ENCODE measurements around the gene BDKRB2. TPM values are rescaled to one million over a fixed set of nuclear protein-coding genes. Genes with fewer than 3 reads are reported as not detected.
A peak's percentile ranks its signal among the peaks of the same experiment; 100 is the strongest.

The BDKRB2 gene
- total RNA-seq, 1 experiment from 2014 or later, result 0.15 TPM

- Histone ChIP-seq H2BK12ac (ENCODE audit: insufficient read length, low read depth, low read length) (no peak overlapping the region), H4K5ac (ENCODE audit: insufficient read length, low read depth, low read length) (no peak overlapping the region), H3K23me2 (ENCODE audit: insufficient read length, low read depth, low read length, poor library complexity, severe bottlenecking) (no peaks in the 10 kb centered on the region), H3K4me1 (ENCODE audit: insufficient read depth, low read length) (no peaks in the 10 kb centered on the region), H2BK120ac (ENCODE audit: low read depth, low read length, poor library complexity, severe bottlenecking) (no peak overlapping the region), H3K9ac (ENCODE audit: extremely low read depth, insufficient read length, low read length) (no peak overlapping the region), H3K79me2 (ENCODE audit: insufficient read depth, low read length) (no peaks in the 10 kb centered on the region), H3K14ac (ENCODE audit: insufficient read depth, low read length) (0 out of 2 replicates have a peak overlapping the region, but pooled peaks have one; percentile 31), H3K27me3 (ENCODE audit: insufficient read depth, low read length) (no peaks in the 10 kb centered on the region), H4K20me1 (ENCODE audit: control insufficient read depth, insufficient read depth, insufficient read length) (no peaks in the 10 kb centered on the region), H3K23ac (ENCODE audit: insufficient read length, low read depth, low read length) (no peak overlapping the region), H3K79me1 (ENCODE audit: insufficient read depth, low read depth, low read length, poor library complexity, severe bottlenecking) (no peaks in the 10 kb centered on the region), H2AK5ac (ENCODE audit: insufficient read length, low read length) (no peak overlapping the region), H3K9me3 (ENCODE audit: control insufficient read depth, low read depth, low read length) (no peaks in the 10 kb centered on the region), H3K4ac (ENCODE audit: low read depth, low read length) (no peak overlapping the region), H2AFZ (ENCODE audit: low read length) (no peak overlapping the region), H3K56ac (ENCODE audit: insufficient read length, low read depth, low read length) (no peak overlapping the region), H3K18ac (ENCODE audit: insufficient read length, low read depth, low read length) (no peak overlapping the region), H2BK20ac (ENCODE audit: low read depth, low read length, poor library complexity, severe bottlenecking) (no peak overlapping the region), H2BK5ac (ENCODE audit: insufficient read length, low read length) (no peak overlapping the region), H3T11ph (ENCODE audit: low read length) (no peak overlapping the region), H4K91ac (ENCODE audit: insufficient read length, low read depth, low read length) (no peak overlapping the region), H2BK15ac (ENCODE audit: low read depth, low read length) (no peak overlapping the region), H3K27ac (ENCODE audit: insufficient read length, low read depth, low read length) (no peak overlapping the region), H3K4me2 (ENCODE audit: insufficient read depth, insufficient read length, low read length) (no peak overlapping the region), H4K8ac (replicated peaks; ENCODE audit: insufficient read length, low read depth, low read length) (no peak overlapping the region)
- H3K4me3 Mint-ChIP-seq, result no peak overlapping the region
- no peaks in the 10 kb centered on the region for H3K9me3 Mint-ChIP-seq
- DNase-seq, result no peak
- H3K27me3 Mint-ChIP-seq (ENCODE audit: low read depth), result peaks cover 7% of the 10 kb centered on the region
- TF ChIP-seq CTCF (conservative IDR thresholded peaks at IDR 0.05), result no peak
- H3K4me1 Mint-ChIP-seq, result peaks cover 6 to 10% of the 10 kb centered on the region in 2 experiments; a peak in 3 of 4 replicates
- H3K27ac Mint-ChIP-seq, result peak overlapping the region in 1 of 3 experiments; percentile 3; a peak in 1 of 7 replicates
- WGBS (ENCODE audit: extremely low coverage, insufficient read length, low lambda C conversion rate), result no CpG with 5 or more reads among the region's 8 CpGs
- no peaks in the 10 kb centered on the region for H3K36me3 Mint-ChIP-seq (ENCODE audit: insufficient read depth in 1 of 3, low read depth in 3 of 3)
Observed at GRCh38 chr14:96221841-96222240, 17.2 kb downstream of the BDKRB2 start.
